GM19452 (cell line): Measurements from ENCODE around the gene GALC.

Source experiments
- ATAC-seq: cut with Tn5 transposase; IDR thresholded peaks from one replicate; pipeline ENCODE4 v1.9.1; 2021; ENCODE audit not compliant: unreplicated experiment

GALC gene

DNA sequence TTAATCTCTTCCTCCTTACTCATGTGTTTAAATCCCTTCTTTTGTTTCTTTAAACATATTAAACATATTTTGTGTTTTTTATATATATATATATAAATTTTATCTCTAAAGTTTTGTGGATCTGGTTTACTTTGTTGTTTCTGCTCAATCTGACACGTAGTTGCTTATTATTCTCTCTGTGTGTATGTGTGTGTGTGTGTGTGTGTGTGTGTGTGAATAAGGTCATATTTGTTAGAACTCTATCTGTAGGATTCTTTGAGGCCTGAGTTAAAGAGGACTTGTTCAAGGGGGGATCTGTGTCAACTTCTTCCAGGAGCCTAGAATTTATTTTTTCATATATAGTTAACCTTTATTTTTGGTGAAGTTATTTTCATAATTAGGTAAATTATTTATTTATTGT lies 14.6 kb upstream of the GALC start:
- no peak for ATAC-seq

- ATAC-seq, result peak; percentile 96
Observed at GRCh38 chr14:88005978-88006851, 13.2 kb upstream of the GALC start.

DNA sequence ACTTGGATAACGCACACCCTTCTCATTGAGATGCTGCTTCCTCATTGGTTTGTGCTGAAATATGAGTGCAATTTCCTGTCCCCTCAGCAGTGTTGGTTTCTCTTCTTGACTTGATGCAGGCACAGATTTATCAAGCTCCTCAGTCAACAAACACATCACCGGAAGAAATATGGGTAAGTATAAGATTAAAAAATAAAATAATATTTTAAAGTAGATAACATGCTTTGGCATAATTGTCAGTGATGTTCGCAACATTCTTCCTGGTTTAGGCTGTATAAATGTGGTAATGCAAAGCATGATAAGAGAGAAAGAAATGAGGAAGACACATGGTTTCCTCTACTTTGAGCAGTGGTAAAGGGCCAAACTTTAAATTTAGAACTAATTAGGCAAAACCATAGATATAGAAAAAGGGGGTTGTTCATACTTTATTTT lies 12.1 kb upstream of the GALC start, which contains the start of gene GPR65:
Gene GPR65, plus strand, starts transcription at position 86 of the 432 bp plus-strand sequence. CDS start 5,713 bp downstream, outside the sequence.
- ATAC-seq, result peak; percentile 54

- no peak for ATAC-seq
Observed at GRCh38 chr14:88004506-88005036, 11.6 kb upstream of the GALC start.

DNA sequence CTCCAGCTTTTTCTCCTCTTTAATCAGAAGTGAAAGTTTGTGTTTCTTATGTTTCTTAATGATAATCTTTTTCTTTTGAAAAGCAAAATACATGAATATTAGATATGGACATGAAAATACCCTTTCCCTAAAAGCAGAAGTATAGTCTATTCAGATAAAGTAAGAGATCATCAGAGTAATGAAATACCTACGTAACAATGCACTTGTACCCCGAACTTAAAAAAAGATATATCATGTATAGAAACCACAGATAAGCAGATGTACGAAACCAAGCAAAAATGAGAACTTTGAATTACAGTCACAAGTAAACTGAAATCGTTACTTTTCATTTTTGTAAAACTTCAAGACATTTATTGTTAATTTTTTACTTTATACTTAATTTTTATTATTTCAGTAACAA lies 10.4 kb upstream of the GALC start:
- no peak for ATAC-seq

DNA sequence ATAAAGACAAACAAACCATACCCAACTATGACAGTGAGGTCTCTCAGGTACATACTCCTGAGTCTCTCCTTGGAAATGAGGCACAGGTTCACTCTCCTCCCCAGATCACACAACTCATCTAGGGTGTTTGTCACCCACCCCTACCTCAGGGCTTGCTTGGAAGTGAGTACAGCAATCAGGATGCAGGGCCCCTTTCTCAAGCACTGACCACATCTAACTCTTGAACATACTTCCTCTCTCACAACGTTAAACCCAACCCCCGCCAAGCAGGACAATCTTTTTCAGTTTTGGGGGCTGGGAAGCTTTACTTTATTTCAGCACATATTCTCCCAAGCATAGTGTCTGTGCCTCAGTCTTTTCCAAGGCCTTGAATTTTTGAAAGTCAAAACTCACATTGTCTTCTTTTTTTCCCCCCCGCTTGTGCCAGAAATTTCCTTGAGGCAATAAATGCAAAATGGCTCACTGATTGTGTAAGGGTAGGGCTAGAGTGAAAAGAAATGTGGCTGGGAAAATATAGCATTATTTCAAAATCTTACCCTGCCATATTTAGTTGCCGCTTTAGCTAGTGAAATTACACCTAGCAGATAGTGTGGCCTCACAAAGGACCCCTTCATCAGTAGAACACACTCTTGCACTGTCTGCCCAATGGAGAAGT lies 9.6 kb upstream of the GALC start:
- no peak for ATAC-seq

GRCh38 chr14:87999277-87999676 lies 6.3 kb upstream of the GALC start:
- no peak for ATAC-seq

DNA sequence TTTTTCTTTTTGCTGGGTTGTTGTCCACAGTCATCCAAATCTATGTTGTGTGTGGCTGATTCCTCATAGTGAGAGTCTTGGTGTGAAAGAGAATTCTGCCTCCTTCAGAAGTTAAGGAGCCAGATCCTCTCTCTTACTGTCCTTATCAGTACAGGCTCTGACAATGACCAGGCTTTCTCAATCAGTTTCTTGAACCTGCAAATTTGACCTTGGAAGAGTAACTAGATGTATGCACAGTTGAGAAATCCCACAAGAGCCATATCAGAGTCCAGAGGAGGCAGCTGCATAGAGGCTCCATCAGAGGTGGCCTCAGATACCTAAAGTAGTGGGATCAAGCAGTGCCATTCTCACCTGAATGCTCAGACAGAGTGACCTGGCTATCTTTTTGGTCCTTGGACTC lies 5.5 kb upstream of the GALC start:
- ATAC-seq, result no peak

- ATAC-seq, result no peak
Observed at GRCh38 chr14:87996291-87996592, 3.3 kb upstream of the GALC start.

- ATAC-seq, result no peak
Observed at GRCh38 chr14:87995500-87996290, 2.7 kb upstream of the GALC start.

DNA sequence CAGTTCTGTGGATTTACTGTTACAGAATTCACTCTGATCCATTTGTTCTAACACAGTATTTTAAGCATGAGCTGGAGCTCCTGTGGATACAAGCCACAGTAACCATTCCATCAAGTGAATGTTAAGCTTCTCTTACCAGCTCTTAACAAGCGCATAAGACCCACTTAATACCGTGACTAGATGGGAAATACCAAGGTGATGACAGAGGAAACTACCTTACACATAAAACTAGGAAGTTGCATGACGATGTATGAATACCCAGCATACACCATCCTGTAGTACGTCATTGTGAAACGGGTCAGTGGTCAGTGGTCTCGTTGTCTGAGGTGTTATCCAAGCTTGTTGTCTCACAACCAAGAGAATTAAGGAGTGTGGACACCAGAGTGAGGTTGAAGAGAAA lies 2.0 kb upstream of the GALC start:
- peak; percentile 39 for ATAC-seq

DNA sequence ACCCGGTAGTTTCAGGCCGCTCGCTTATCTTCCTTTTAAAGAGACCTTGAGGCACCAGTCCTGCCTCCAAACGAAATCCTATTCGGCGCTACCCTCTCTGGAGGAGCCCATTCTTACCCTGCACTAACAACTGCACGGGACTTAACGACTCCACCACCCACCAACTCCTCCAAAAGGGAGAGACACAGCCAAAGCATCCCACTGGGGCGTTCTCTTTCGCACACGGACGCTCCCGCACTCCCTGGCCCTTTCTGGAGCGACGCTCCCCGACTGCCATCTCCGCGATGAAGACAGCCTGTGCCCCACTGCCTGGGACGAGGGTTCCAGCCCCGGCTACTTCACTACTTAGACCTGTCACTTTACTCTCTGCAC lies 650 bp downstream of the GALC start:
- no peak for ATAC-seq

- no peak for ATAC-seq
Observed at GRCh38 chr14:87990682-87991081, 2.3 kb downstream of the GALC start.

DNA sequence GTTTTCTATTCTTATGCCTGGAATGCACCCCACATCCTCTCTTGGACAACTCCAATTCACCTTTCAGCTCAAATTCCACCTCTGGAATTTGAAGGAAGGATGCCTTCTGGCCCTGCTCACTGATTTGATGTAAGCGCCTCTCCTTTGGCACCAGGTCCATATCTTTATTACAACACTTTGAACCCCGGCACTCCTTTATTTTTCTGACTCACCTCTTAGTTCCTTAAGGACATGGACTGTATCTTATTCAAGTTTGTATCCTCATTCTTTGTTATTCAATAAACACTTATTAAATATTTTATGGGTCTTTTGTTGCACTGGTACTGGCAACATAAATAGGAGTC lies 3.1 kb downstream of the GALC start:
- no peak for ATAC-seq

DNA sequence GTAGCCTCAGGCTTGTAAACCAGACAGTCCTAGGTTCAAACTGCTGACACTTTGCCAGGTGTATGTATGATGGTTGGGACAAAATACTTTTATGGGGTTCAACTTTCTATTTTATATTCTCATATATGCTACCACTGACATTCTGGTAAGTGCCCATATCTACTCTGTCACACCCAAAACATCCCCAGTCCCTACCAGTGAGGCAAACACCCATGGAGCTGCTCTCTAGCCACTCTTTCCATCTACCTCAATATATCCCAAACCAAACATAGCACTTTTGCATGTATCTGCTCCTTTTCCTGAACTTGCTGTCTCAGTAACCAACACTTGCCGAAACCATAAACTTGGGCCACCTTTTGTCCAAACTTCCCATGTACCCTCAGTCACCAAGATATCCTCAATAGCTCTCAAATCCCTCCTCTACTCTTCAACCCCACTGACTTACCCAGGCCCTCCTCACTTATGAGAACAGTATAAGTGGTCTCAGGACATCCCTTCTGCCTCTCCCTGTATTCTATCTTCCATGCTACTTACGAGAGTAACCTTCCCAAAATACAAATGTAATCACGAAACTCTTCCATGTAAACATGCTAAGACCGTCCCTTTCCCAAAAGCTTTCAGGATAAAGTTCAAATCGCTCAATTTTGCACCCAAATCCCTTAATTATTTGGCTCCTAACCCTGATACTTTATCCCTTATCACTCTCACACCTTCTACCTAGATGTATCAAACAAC lies 3.6 kb downstream of the GALC start:
- no peak for ATAC-seq

DNA sequence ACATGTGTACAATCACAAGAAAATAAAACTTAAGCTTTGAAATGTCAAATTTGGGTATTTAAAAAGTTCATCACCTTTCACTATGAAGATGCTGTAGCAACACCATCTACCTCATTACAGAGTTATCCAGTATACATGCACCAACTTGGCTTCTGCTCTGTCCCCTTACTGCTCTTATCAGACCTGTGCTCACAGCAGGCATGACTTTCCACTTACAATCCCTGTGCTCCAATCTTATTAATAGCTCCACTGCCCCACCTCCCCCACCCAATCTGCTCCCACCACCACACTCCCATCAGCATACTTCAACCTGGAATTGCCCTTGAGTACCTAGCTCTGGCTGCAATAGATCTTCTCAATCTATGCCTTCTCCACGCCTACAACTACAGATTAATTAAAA lies 13.3 kb downstream of the GALC start:
- ATAC-seq, result no peak

GRCh38 chr14:87975636-87976035 lies 17.3 kb downstream of the GALC start:
- ATAC-seq, result no peak

DNA sequence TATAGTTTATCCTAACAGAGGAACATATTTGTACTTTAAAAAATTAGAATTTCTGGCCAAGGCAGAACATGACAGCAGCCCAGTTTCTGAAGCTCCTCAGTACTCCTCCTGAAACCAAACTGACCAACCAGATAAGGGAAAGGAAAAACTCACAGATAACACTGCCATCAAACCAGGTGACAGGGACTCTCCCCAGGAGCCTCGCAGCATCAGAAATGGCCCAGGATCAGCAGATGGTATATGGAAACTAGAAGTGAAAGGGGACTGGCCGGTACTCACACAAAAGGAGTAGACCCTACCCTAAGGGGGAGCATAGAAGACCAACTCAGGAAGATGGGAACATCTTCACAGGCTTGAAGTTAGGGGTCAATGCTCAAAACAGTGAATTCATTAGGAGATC lies 22.0 kb downstream of the GALC start:
- ATAC-seq, result no peak

DNA sequence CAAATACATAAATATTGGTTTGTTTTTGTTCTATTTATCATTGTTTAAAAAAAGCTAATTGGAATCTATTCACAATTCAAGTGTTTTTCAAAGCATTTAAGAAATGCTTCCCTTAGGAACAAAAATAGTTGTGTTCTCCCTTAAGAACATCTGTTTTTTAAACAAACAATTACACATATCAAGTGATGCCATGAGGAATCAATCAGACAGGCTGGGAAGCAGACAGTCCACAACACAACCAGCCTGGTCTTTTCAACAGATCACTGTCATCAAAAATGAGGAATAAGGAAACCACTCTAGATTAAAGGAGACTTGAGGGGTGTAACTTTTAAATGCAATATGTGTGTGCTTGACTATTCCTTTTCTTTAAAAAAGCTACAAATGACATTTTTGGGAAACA lies 25.5 kb downstream of the GALC start:
- ATAC-seq, result no peak

DNA sequence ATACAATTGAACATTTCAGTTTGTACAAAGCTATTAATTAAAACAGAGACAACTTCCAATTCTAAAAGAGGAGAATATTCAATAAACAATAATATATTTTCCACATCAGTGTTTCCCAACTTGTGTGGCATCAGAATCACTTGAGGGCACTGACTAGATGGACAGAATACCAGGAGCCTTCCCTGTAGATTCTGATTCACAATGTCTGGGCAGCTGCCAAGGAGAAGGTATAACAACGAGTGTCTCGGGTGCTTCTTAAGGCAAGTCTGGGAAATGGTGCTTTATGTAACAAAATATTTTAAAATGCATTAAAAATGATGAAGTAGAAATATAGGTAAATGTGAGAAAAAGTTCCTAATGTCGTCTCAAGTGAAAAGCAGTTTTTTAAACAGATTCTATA lies 26.2 kb downstream of the GALC start:
- no peak for ATAC-seq

DNA sequence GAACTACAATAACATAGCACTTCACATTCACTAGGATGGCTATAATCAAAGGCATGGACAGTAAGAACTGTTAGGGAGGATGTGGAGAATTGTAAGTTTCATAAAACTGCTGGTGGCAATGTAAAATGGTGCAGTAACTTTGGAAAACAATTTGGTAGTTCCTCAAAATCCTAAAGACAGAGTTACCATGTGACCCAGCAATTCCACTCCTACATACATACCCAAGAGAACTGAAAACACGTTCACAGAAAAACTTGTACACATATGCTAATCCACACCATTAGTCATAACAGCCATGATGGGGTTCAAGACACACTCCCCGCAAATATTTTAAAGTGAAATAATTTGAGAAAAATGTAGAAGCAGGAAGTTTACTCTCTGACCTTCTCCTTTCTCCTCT lies 31.7 kb downstream of the GALC start:
- no peak for ATAC-seq
